ENCODE measurements around the gene AHRR. TPM values are rescaled to one million over a fixed set of nuclear protein-coding genes. Genes with fewer than 3 reads are reported as not detected.

Gene AHRR
- total and polyA plus RNA-seq, 2 experiments from 2014 or later, result 0.27 to 1.8 TPM

DNA sequence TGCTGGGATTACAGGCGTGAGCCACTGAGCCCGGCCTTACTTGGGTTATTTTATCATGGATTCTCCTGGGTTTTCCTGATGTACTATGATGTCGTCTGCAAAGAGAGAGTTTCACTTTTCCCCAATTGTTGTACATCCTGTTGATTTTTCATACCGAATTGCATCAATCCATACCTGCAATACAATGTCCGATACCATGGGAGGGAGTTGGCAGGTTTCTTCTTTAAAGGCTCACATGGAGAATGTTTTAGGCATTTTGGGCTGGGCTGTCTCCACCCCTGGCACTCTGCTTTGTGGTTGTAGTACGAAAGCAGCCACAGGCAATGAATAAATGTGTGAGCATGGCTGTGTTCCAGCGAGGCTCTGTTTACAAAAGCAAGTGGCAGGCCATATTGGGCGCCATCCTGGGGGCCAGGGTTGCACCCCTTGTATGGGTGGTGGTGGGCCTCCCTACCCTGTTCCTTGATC lies 86.3 kb downstream of the AHRR start:
- Histone ChIP-seq H3K4me1 (ENCODE audit: insufficient read depth) (no peaks in the 10 kb centered on the region; the same call in 1 of the 2 replicates), H4K20me1 (replicated peaks; ENCODE audit: insufficient read depth) (no peaks in the 10 kb centered on the region), H3K4me2 (no peak overlapping the region), H3K79me2 (replicated peaks; ENCODE audit: insufficient read depth) (no peaks in the 10 kb centered on the region), H3K4me3 (no peak overlapping the region), H3K36me3 (ENCODE audit: insufficient read depth) (no peaks in the 10 kb centered on the region), H3F3A (replicated peaks; ENCODE audit: low read depth) (no peaks in the 10 kb centered on the region), H3K9me2 (ENCODE audit: insufficient read depth) (0 out of 2 replicates have a peak, but pooled peaks cover under 1% of the 10 kb centered on the region), H2AFZ (no peak overlapping the region), H3K27me3 (ENCODE audit: insufficient read depth) (no peaks in the 10 kb centered on the region), H3K27ac (ENCODE audit: low read depth) (no peak overlapping the region)
- peaks cover 10% of the 10 kb centered on the region for H3K4me1 Mint-ChIP-seq
- no peak for ATAC-seq
- no peak for DNase-seq (ENCODE audit: low spot score)
- H3K27ac Mint-ChIP-seq, result no peak overlapping the region
- H3K9me3 Mint-ChIP-seq, result no peaks in the 10 kb centered on the region
- peaks cover 4% of the 10 kb centered on the region for H3K27me3 Mint-ChIP-seq (ENCODE audit: insufficient read depth, low read depth, poor library complexity)
- H3K36me3 Mint-ChIP-seq (ENCODE audit: low read depth), result no peaks in the 10 kb centered on the region
- no peak overlapping the region for H3K4me3 Mint-ChIP-seq
- TF ChIP-seq, protein P1, sequence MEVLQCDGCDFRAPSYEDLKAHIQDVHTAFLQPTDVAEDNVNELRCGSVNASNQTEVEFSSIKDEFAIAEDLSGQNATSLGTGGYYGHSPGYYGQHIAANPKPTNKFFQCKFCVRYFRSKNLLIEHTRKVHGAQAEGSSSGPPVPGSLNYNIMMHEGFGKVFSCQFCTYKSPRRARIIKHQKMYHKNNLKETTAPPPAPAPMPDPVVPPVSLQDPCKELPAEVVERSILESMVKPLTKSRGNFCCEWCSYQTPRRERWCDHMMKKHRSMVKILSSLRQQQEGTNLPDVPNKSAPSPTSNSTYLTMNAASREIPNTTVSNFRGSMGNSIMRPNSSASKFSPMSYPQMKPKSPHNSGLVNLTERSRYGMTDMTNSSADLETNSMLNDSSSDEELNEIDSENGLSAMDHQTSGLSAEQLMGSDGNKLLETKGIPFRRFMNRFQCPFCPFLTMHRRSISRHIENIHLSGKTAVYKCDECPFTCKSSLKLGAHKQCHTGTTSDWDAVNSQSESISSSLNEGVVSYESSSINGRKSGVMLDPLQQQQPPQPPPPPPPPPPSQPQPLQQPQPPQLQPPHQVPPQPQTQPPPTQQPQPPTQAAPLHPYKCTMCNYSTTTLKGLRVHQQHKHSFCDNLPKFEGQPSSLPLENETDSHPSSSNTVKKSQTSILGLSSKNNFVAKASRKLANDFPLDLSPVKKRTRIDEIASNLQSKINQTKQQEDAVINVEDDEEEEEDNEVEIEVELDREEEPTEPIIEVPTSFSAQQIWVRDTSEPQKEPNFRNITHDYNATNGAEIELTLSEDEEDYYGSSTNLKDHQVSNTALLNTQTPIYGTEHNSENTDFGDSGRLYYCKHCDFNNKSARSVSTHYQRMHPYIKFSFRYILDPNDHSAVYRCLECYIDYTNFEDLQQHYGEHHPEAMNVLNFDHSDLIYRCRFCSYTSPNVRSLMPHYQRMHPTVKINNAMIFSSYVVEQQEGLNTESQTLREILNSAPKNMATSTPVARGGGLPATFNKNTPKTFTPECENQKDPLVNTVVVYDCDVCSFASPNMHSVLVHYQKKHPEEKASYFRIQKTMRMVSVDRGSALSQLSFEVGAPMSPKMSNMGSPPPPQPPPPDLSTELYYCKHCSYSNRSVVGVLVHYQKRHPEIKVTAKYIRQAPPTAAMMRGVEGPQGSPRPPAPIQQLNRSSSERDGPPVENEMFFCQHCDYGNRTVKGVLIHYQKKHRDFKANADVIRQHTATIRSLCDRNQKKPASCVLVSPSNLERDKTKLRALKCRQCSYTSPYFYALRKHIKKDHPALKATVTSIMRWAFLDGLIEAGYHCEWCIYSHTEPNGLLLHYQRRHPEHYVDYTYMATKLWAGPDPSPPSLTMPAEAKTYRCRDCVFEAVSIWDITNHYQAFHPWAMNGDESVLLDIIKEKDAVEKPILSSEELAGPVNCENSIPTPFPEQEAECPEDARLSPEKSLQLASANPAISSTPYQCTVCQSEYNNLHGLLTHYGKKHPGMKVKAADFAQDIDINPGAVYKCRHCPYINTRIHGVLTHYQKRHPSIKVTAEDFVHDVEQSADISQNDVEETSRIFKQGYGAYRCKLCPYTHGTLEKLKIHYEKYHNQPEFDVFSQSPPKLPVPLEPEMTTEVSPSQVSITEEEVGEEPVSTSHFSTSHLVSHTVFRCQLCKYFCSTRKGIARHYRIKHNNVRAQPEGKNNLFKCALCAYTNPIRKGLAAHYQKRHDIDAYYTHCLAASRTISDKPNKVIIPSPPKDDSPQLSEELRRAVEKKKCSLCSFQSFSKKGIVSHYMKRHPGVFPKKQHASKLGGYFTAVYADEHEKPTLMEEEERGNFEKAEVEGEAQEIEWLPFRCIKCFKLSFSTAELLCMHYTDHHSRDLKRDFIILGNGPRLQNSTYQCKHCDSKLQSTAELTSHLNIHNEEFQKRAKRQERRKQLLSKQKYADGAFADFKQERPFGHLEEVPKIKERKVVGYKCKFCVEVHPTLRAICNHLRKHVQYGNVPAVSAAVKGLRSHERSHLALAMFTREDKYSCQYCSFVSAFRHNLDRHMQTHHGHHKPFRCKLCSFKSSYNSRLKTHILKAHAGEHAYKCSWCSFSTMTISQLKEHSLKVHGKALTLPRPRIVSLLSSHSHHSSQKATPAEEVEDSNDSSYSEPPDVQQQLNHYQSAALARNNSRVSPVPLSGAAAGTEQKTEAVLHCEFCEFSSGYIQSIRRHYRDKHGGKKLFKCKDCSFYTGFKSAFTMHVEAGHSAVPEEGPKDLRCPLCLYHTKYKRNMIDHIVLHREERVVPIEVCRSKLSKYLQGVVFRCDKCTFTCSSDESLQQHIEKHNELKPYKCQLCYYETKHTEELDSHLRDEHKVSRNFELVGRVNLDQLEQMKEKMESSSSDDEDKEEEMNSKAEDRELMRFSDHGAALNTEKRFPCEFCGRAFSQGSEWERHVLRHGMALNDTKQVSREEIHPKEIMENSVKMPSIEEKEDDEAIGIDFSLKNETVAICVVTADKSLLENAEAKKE (CRISPR knock-in tag; IDR thresholded peaks at IDR 0.05), result no peak
- TF ChIP-seq ZNF331 (CRISPR knock-in tag; IDR thresholded peaks at IDR 0.05; ENCODE audit: low read depth) (no peak), JUNB (IDR thresholded peaks at IDR 0.05; ENCODE audit: unreplicated experiment) (no peak), POLR2AphosphoS5 (IDR thresholded peaks at IDR 0.05; ENCODE audit: low read depth) (no peak), EZH2phosphoT487 (IDR thresholded peaks at IDR 0.05; ENCODE audit: unreplicated experiment) (no peak)
- TF ChIP-seq, protein P2, sequence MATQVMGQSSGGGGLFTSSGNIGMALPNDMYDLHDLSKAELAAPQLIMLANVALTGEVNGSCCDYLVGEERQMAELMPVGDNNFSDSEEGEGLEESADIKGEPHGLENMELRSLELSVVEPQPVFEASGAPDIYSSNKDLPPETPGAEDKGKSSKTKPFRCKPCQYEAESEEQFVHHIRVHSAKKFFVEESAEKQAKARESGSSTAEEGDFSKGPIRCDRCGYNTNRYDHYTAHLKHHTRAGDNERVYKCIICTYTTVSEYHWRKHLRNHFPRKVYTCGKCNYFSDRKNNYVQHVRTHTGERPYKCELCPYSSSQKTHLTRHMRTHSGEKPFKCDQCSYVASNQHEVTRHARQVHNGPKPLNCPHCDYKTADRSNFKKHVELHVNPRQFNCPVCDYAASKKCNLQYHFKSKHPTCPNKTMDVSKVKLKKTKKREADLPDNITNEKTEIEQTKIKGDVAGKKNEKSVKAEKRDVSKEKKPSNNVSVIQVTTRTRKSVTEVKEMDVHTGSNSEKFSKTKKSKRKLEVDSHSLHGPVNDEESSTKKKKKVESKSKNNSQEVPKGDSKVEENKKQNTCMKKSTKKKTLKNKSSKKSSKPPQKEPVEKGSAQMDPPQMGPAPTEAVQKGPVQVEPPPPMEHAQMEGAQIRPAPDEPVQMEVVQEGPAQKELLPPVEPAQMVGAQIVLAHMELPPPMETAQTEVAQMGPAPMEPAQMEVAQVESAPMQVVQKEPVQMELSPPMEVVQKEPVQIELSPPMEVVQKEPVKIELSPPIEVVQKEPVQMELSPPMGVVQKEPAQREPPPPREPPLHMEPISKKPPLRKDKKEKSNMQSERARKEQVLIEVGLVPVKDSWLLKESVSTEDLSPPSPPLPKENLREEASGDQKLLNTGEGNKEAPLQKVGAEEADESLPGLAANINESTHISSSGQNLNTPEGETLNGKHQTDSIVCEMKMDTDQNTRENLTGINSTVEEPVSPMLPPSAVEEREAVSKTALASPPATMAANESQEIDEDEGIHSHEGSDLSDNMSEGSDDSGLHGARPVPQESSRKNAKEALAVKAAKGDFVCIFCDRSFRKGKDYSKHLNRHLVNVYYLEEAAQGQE (IDR thresholded peaks at IDR 0.05; ENCODE audit: unreplicated experiment), result no peak
- TF ChIP-seq, protein P3, sequence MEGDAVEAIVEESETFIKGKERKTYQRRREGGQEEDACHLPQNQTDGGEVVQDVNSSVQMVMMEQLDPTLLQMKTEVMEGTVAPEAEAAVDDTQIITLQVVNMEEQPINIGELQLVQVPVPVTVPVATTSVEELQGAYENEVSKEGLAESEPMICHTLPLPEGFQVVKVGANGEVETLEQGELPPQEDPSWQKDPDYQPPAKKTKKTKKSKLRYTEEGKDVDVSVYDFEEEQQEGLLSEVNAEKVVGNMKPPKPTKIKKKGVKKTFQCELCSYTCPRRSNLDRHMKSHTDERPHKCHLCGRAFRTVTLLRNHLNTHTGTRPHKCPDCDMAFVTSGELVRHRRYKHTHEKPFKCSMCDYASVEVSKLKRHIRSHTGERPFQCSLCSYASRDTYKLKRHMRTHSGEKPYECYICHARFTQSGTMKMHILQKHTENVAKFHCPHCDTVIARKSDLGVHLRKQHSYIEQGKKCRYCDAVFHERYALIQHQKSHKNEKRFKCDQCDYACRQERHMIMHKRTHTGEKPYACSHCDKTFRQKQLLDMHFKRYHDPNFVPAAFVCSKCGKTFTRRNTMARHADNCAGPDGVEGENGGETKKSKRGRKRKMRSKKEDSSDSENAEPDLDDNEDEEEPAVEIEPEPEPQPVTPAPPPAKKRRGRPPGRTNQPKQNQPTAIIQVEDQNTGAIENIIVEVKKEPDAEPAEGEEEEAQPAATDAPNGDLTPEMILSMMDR (conservative IDR thresholded peaks at IDR 0.05; ENCODE audit: low read depth in 2 of 2), result no peak
